Keratinocyte (primary cell): ENCODE results near the gene PRKAR1A. TPM values are rescaled to one million over a fixed set of nuclear protein-coding genes. Genes with fewer than 3 reads are reported as not detected.

Experiments used
- DNase-seq: peaks from one replicate; pipeline ENCODE4 v3.0.0-alpha.2; 2011; ENCODE audit warnings: low read depth, missing footprints, low spot score
- FAIRE-seq: peaks from 2 replicates; lab custom pipeline; 2011; peaks lifted over from hg19 to GRCh38; lab: Jason Lieb, UNC
- H2AFZ ChIP-seq: 2 replicates; pipeline ENCODE4 v1.6.0; 2012; ENCODE audit warnings: low read length, control low read depth, inconsistent platforms; ENCODE audit not compliant: control insufficient read depth
- H3K27ac ChIP-seq: 2 replicates; pipeline ENCODE4 v1.5.1; 2011; ENCODE audit warnings: low read length; ENCODE audit not compliant: control insufficient read depth, insufficient read depth
- H3K27me3 ChIP-seq: 3 replicates; pipeline ENCODE4 v1.6.0; 2011; ENCODE audit warnings: low read length; ENCODE audit not compliant: control insufficient read depth, insufficient read depth; ENCODE audit errors: extremely low read depth
- H3K36me3 ChIP-seq, 2 experiments: 2 replicates in 1 of 2; 3 replicates in 1 of 2; pipeline ENCODE4 v1.5.1; 2011; ENCODE audit warnings: low read length in 2 of 2, mild to moderate bottlenecking in 1 of 2; ENCODE audit not compliant: control insufficient read depth in 2 of 2, insufficient read depth in 2 of 2; ENCODE audit errors: extremely low read depth in 1 of 2
- H3K4me1 ChIP-seq: 3 replicates; pipeline ENCODE4 v1.5.1; 2011; ENCODE audit warnings: low read length; ENCODE audit not compliant: control insufficient read depth, insufficient read depth; ENCODE audit errors: extremely low read depth
- H3K4me2 ChIP-seq: 3 replicates; pipeline ENCODE4 v1.6.0; 2011; ENCODE audit warnings: low read depth, low read length; ENCODE audit not compliant: control insufficient read depth, insufficient read depth; ENCODE audit errors: extremely low read depth
- H3K4me3 ChIP-seq, 3 experiments: fragments of 200-600 bp in 1 of 3; sonication (generic) in 1 of 3; 2 replicates in 2 of 3; 3 replicates in 1 of 3; pipeline ENCODE4 v1.5.1; 2011 to 2016; ENCODE audit warnings: low read length in 3 of 3, mild to moderate bottlenecking in 3 of 3, control low read depth in 2 of 3, inconsistent platforms in 1 of 3, low read depth in 1 of 3, mixed read lengths in 1 of 3, mixed run types in 1 of 3, moderate library complexity in 1 of 3; ENCODE audit not compliant: control insufficient read depth in 2 of 3, insufficient read depth in 2 of 3; ENCODE audit errors: extremely low read depth in 1 of 3
- H3K79me2 ChIP-seq: 2 replicates; pipeline ENCODE4 v1.6.0; 2012; ENCODE audit warnings: low read length; ENCODE audit not compliant: control insufficient read depth, insufficient read depth
- H3K9ac ChIP-seq: 3 replicates; pipeline ENCODE4 v1.6.0; 2011; ENCODE audit warnings: low read length; ENCODE audit not compliant: control insufficient read depth, insufficient read depth; ENCODE audit errors: extremely low read depth
- H3K9me1 ChIP-seq: 3 replicates; pipeline ENCODE4 v1.6.0; 2011; ENCODE audit warnings: low read length; ENCODE audit not compliant: control insufficient read depth, insufficient read depth; ENCODE audit errors: extremely low read depth
- H3K9me3 ChIP-seq: 2 replicates; pipeline ENCODE4 v1.5.1; 2012; ENCODE audit warnings: low read depth, low read length; ENCODE audit not compliant: control insufficient read depth
- H4K20me1 ChIP-seq: 3 replicates; pipeline ENCODE4 v1.6.0; 2011; ENCODE audit warnings: low read length; ENCODE audit not compliant: control insufficient read depth, insufficient read depth; ENCODE audit errors: extremely low read depth
- CTCF ChIP-seq, 3 experiments: IDR thresholded peaks in 1 of 3; conservative IDR thresholded peaks in 1 of 3; optimal IDR thresholded peaks in 1 of 3; 2 replicates in 2 of 3; 3 replicates in 1 of 3; pipeline versions ENCODE3 to v1.5.1; 2011; ENCODE audit warnings: low read length in 3 of 3, mild to moderate bottlenecking in 3 of 3, moderate library complexity in 2 of 3, control low read depth in 1 of 3, inconsistent platforms in 1 of 3; ENCODE audit not compliant: insufficient read depth in 2 of 3; ENCODE audit errors: extremely low read depth in 1 of 3
- EZH2 ChIP-seq: IDR thresholded peaks from one replicate; pipeline ENCODE4 v1.6.1; 2012; ENCODE audit warnings: inconsistent platforms, mild to moderate bottlenecking, low read length, moderate library complexity
- dilution Hi-C: fragments of 300-500 bp; cut with MboI; formaldehyde crosslinking; loops from one replicate; pipeline ENCODE4 v1.7.0; 2020; ENCODE audit warnings: low sequenced_read_pairs; ENCODE audit not compliant: extremely low pct_ligation_motif_present
- polyA plus RNA-seq, 5 experiments: library from polyadenylated mRNA; depleted of rRNA in 3 of 5; stranded (reverse) in 3 of 5; stranded (forward) in 1 of 5; unstranded in 1 of 5; fragments of >200 nt; gene quantifications; 1 replicate in 1 of 5; 2 replicates in 3 of 5; 3 replicates in 1 of 5; pipeline versions ENCODE4 v1.2.1 to v1.2.3, GENCODE V29; 2011 to 2012; ENCODE audit warnings: missing spikeins in 2 of 5, low read depth in 1 of 5, low replicate concordance in 1 of 5

PRKAR1A gene
- polyA plus RNA-seq, 1 donor (not counting 4 experiments of a cell fraction or from before 2014, with no cell fraction given), result 212 TPM

- no peaks in the 10 kb centered on the region for H3K27me3 ChIP-seq
- DNase-seq (no peak), FAIRE-seq (no peak)
- no peak overlapping the region for H3K4me3 ChIP-seq
- no peaks in the 10 kb centered on the region for H3K4me1 ChIP-seq
- H3K79me2 ChIP-seq, result no peaks in the 10 kb centered on the region
- H2AFZ ChIP-seq, result no peak overlapping the region
- H4K20me1 ChIP-seq, result no peaks in the 10 kb centered on the region
- dilution Hi-C loops, result loop anchor here (25.0 kb wide), 1 partner anchor 203 kb away; no protein-coding TSS in a partner anchor
- TF ChIP-seq EZH2, result no peak
- TF ChIP-seq CTCF (optimal IDR thresholded peaks at IDR 0.05 in 1 of 3, IDR thresholded peaks at IDR 0.05 in 1 of 3, conservative IDR thresholded peaks at IDR 0.05 in 1 of 3; ENCODE audit: extremely low read depth in 1 of 3, insufficient read depth in 2 of 3, low read length in 3 of 3), result peak in 2 of 3 experiments; percentile 11 to 30
- H3K36me3 ChIP-seq, result peaks cover 9 to 21% of the 10 kb centered on the region in 2 experiments
- no peaks in the 10 kb centered on the region for H3K9me3 ChIP-seq
- no peaks in the 10 kb centered on the region for H3K9me1 ChIP-seq
- no peak overlapping the region for H3K27ac ChIP-seq
- H3K9ac ChIP-seq, result no peak overlapping the region
- H3K4me2 ChIP-seq, result no peak overlapping the region
These were observed 21.9 kb downstream of the PRKAR1A start for GRCh38 chr17:68533887-68534694.

GRCh38 chr17:68534695-68535088, 22.5 kb downstream of the PRKAR1A start:
- TF ChIP-seq EZH2 (no peak), CTCF (optimal IDR thresholded peaks at IDR 0.05 in 1 of 3, IDR thresholded peaks at IDR 0.05 in 1 of 3, conservative IDR thresholded peaks at IDR 0.05 in 1 of 3; ENCODE audit: extremely low read depth in 1 of 3, insufficient read depth in 2 of 3, low read length in 3 of 3) (no peak)
- dilution Hi-C loops, result loop anchor here (25.0 kb wide), 1 partner anchor 203 kb away; no protein-coding TSS in a partner anchor
- Histone ChIP-seq H4K20me1 (no peaks in the 10 kb centered on the region), H3K4me2 (no peak overlapping the region), H3K27me3 (no peaks in the 10 kb centered on the region), H3K79me2 (no peaks in the 10 kb centered on the region), H3K4me3 (no peak overlapping the region), H3K9me1 (no peaks in the 10 kb centered on the region), H2AFZ (no peak overlapping the region), H3K4me1 (no peaks in the 10 kb centered on the region), H3K9me3 (no peaks in the 10 kb centered on the region), H3K27ac (no peak overlapping the region), H3K9ac (no peak overlapping the region), H3K36me3 (peaks cover 5 to 21% of the 10 kb centered on the region in 2 experiments)
- no peak for DNase-seq
- no peak for FAIRE-seq
